ENCODE measurements around the gene PAWR. TPM values are rescaled to one million over a fixed set of nuclear protein-coding genes. Genes with fewer than 3 reads are reported as not detected.

The PAWR gene
- total and polyA plus RNA-seq, 2 of the 13 experiments (the other 11 are each of a cell fraction or from before 2014, with no cell fraction given) = 29.1 to 36.1 TPM

- TF ChIP-seq ZNF646 (CRISPR knock-in tag; IDR thresholded peaks at IDR 0.05) (no peak), CENPT (CRISPR knock-in tag; IDR thresholded peaks at IDR 0.05; ENCODE audit: low read depth) (no peak), KAT2B (IDR thresholded peaks at IDR 0.05; ENCODE audit: borderline replicate concordance, low read depth, low read length) (no peak), YY1 (IDR thresholded peaks at IDR 0.05; ENCODE audit: insufficient read depth, insufficient replicate concordance, low read depth, low read length) (no peak), HMGXB3 (CRISPR knock-in tag; IDR thresholded peaks at IDR 0.05; ENCODE audit: borderline replicate concordance) (no peak), DNMT3B (CRISPR knock-in tag; conservative IDR thresholded peaks at IDR 0.05) (no peak), RCOR2 (CRISPR knock-in tag; IDR thresholded peaks at IDR 0.05) (peak; percentile 78; the same call in 1 of the 2 replicates), ARNTL (CRISPR knock-in tag; IDR thresholded peaks at IDR 0.05) (peak; percentile 36; the same call in 1 of the 2 replicates), TRIM22 (IDR thresholded peaks at IDR 0.05) (no peak), FIP1L1 (IDR thresholded peaks at IDR 0.05; ENCODE audit: borderline replicate concordance, insufficient read depth, low read depth, low read length) (no peak), YEATS4 (CRISPR knock-in tag; IDR thresholded peaks at IDR 0.05; ENCODE audit: borderline replicate concordance) (no peak), ZNF746 (CRISPR knock-in tag; IDR thresholded peaks at IDR 0.05) (no peak), ZBTB43 (CRISPR knock-in tag; conservative IDR thresholded peaks at IDR 0.05) (0 out of 2 replicates have a peak, but pooled peaks have one; percentile 51), ZNF263 (CRISPR knock-in tag; IDR thresholded peaks at IDR 0.05) (no peak), ZSCAN25 (CRISPR knock-in tag; IDR thresholded peaks at IDR 0.05) (0 out of 2 replicates have a peak, but pooled peaks have one; percentile 30)
Observed at GRCh38 chr12:79547735-79548609, 142.8 kb downstream of the PAWR start (continued).
